GM23248 (cell line): ENCODE data around the gene MEG3. TPM values are rescaled to one million over a fixed set of nuclear protein-coding genes. Genes with fewer than 3 reads are reported as not detected.

ENCODE experiments used
- DNase-seq: peaks from one replicate; pipeline ENCODE4 v3.0.0-alpha.2; 2015
- H2AFZ ChIP-seq: fragments of 200-600 bp; sonication (generic); 2 replicates; pipeline ENCODE4 v1.6.1; 2016; ENCODE audit warnings: antibody characterized with exemption
- H3F3A ChIP-seq: fragments of 200-600 bp; sonication (generic); 2 replicates; pipeline ENCODE4 v1.6.1; 2016; ENCODE audit warnings: mild to moderate bottlenecking, antibody characterized with exemption, mixed run types; ENCODE audit not compliant: insufficient read depth
- H3K27ac ChIP-seq: fragments of 200-600 bp; sonication (generic); 2 replicates; pipeline ENCODE4 v1.5.1; 2016; ENCODE audit warnings: mild to moderate bottlenecking
- H3K27me3 ChIP-seq: fragments of 200-600 bp; sonication (generic); replicated peaks from 2 replicates; pipeline ENCODE4 v1.6.1; 2016; ENCODE audit warnings: mild to moderate bottlenecking; ENCODE audit not compliant: insufficient read depth
- H3K36me3 ChIP-seq: fragments of 200-600 bp; sonication (generic); 2 replicates; pipeline ENCODE4 v1.6.1; 2016; ENCODE audit warnings: low read depth, mild to moderate bottlenecking
- H3K4me1 ChIP-seq: fragments of 200-600 bp; sonication (generic); 2 replicates; pipeline ENCODE4 v1.6.1; 2016; ENCODE audit warnings: mild to moderate bottlenecking; ENCODE audit not compliant: insufficient read depth
- H3K4me2 ChIP-seq: fragments of 200-600 bp; sonication (generic); one replicate; pipeline ENCODE4 v1.6.1; 2016; ENCODE audit warnings: mild to moderate bottlenecking; ENCODE audit not compliant: unreplicated experiment
- H3K4me3 ChIP-seq: fragments of 200-600 bp; sonication (generic); 2 replicates; pipeline ENCODE4 v1.5.1; 2016; ENCODE audit warnings: mild to moderate bottlenecking
- H3K79me2 ChIP-seq: fragments of 200-600 bp; sonication (generic); 2 replicates; pipeline ENCODE4 v1.6.1; 2016; ENCODE audit warnings: mild to moderate bottlenecking; ENCODE audit not compliant: insufficient read depth
- H3K9ac ChIP-seq: fragments of 200-600 bp; sonication (generic); 2 replicates; pipeline ENCODE4 v1.6.1; 2016; ENCODE audit warnings: mild to moderate bottlenecking
- H3K9me2 ChIP-seq: fragments of 200-600 bp; sonication (generic); 2 replicates; pipeline ENCODE4 v1.6.1; 2016; ENCODE audit warnings: mixed run types, mild to moderate bottlenecking, moderate library complexity; ENCODE audit not compliant: insufficient read depth
- H3K9me3 ChIP-seq: fragments of 200-600 bp; sonication (generic); one replicate; pipeline ENCODE4 v1.6.1; 2017; ENCODE audit warnings: low read depth
- H4K20me1 ChIP-seq: fragments of 200-600 bp; sonication (generic); 2 replicates; pipeline ENCODE4 v1.6.0; 2016; ENCODE audit not compliant: insufficient read depth
- EZH2 ChIP-seq: fragments of 200-600 bp; sonication (generic); IDR thresholded peaks from 2 replicates; pipeline ENCODE4 v1.6.1; 2018; ENCODE audit warnings: antibody characterized with exemption, mild to moderate bottlenecking; ENCODE audit not compliant: insufficient read depth, poor library complexity, severe bottlenecking
- EZH2phosphoT487 ChIP-seq: fragments of 200-600 bp; sonication (generic); IDR thresholded peaks from 2 replicates; pipeline ENCODE4 v1.6.1; 2018; ENCODE audit warnings: antibody characterized with exemption, moderate library complexity, mild to moderate bottlenecking, low read depth; ENCODE audit not compliant: insufficient read depth
- WGBS, 2 experiments: methylation state at CpG; one replicate each; pipeline ENCODE4 v1.1.6; 2015 to 2017; ENCODE audit warnings: low lambda C conversion rate in 2 of 2, low coverage in 1 of 2; ENCODE audit errors: missing lambda C conversion rate in 2 of 2; 5-methylcytosine and 5-hydroxymethylcytosine counted together
- in situ Hi-C: fragments of 300-500 bp; cut with MboI; formaldehyde crosslinking; loops from 2 replicates; pipeline ENCODE4 v1.15.0; 2020
- polyA plus RNA-seq: library from polyadenylated mRNA; unstranded; fragments of >200 nt; fragmentation: Nextera tagmentation; extraction: Ambion mirVana; gene quantifications from 2 replicates; pipeline ENCODE4 v1.2.1, GENCODE V29; 2016
- total RNA-seq: library from RNA; depleted of rRNA; stranded (reverse); fragments of >200 nt; shearing (Covaris generic); gene quantifications from 2 replicates; pipeline ENCODE4 v1.2.3, GENCODE V29; 2014

Gene MEG3
- total and polyA plus RNA-seq, 2 experiments from 2014 or later: 101 to 228 TPM

- Histone ChIP-seq H3K27me3 (no peaks in the 10 kb centered on the region), H3K27ac (no peak overlapping the region), H3K4me3 (no peak overlapping the region), H3F3A (no peaks in the 10 kb centered on the region), H3K9ac (no peak overlapping the region), H3K9me2 (no peaks in the 10 kb centered on the region), H3K36me3 (peaks cover 6% of the 10 kb centered on the region; the same call in 1 of the 2 replicates), H4K20me1 (no peaks in the 10 kb centered on the region), H2AFZ (no peak overlapping the region), H3K9me3 (no peaks in the 10 kb centered on the region), H3K4me2 (no peak overlapping the region), H3K4me1 (no peaks in the 10 kb centered on the region), H3K79me2 (peaks cover 79% of the 10 kb centered on the region)
- TF ChIP-seq EZH2: no peak
- no peak for TF ChIP-seq EZH2phosphoT487
- in situ Hi-C loops: no loop called here
- no peak for DNase-seq
- WGBS, 2 experiments: 78 to 90% methylated on average over 7 to 8 of the region's 8 CpGs
Measured at GRCh38 chr14:100879782-100880181, 53.9 kb downstream of the MEG3 start.

- Histone ChIP-seq H3K9ac (no peak overlapping the region), H3K9me2 (no peaks in the 10 kb centered on the region), H3K9me3 (no peaks in the 10 kb centered on the region), H3K4me2 (no peak overlapping the region), H3K4me1 (no peaks in the 10 kb centered on the region), H3K79me2 (peaks cover 78% of the 10 kb centered on the region), H3K36me3 (peaks cover 6% of the 10 kb centered on the region; the same call in 1 of the 2 replicates), H3K4me3 (no peak overlapping the region), H2AFZ (no peak overlapping the region), H3K27ac (no peak overlapping the region), H4K20me1 (no peaks in the 10 kb centered on the region), H3K27me3 (no peaks in the 10 kb centered on the region), H3F3A (no peaks in the 10 kb centered on the region)
- in situ Hi-C loops: no loop called here
- TF ChIP-seq EZH2 (no peak), EZH2phosphoT487 (no peak)
- no peak for DNase-seq
- WGBS, 2 experiments: 81 to 82% methylated on average over 21 to 32 of the region's 34 CpGs
Measured at GRCh38 chr14:100880271-100881101, 54.6 kb downstream of the MEG3 start.

- Histone ChIP-seq H3K27me3 (no peaks in the 10 kb centered on the region), H3K79me2 (peaks cover 72% of the 10 kb centered on the region), H3F3A (no peaks in the 10 kb centered on the region), H4K20me1 (no peaks in the 10 kb centered on the region), H3K4me1 (no peaks in the 10 kb centered on the region), H3K4me3 (no peak overlapping the region), H3K36me3 (peaks cover 6% of the 10 kb centered on the region; the same call in 1 of the 2 replicates), H3K9me2 (no peaks in the 10 kb centered on the region), H3K9me3 (no peaks in the 10 kb centered on the region), H3K9ac (no peak overlapping the region), H3K4me2 (no peak overlapping the region), H3K27ac (no peak overlapping the region), H2AFZ (no peak overlapping the region)
- DNase-seq: no peak
- in situ Hi-C loops: no loop called here
- WGBS, 2 experiments: 89 to 91% methylated on average over 38 of the region's 38 CpGs
- TF ChIP-seq EZH2phosphoT487 (no peak), EZH2 (no peak)
Measured at GRCh38 chr14:100881211-100882025, 55.5 kb downstream of the MEG3 start.

- in situ Hi-C loops: no loop called here
Measured at GRCh38 chr14:100882026-100882967, 56.4 kb downstream of the MEG3 start.

More at GRCh38 chr14:100882026-100882967, 56.4 kb downstream of the MEG3 start:
- no peak overlapping the region for H3K4me2 ChIP-seq
- DNase-seq: no peak
- H3K4me1 ChIP-seq: no peaks in the 10 kb centered on the region
- no peak overlapping the region for H3K4me3 ChIP-seq
- WGBS, 2 experiments: 87 to 89% methylated on average over 49 of the region's 49 CpGs
- H3K27ac ChIP-seq: no peak overlapping the region
- no peak overlapping the region for H3K9ac ChIP-seq
- H3K79me2 ChIP-seq: peaks cover 72% of the 10 kb centered on the region
- no peaks in the 10 kb centered on the region for H3F3A ChIP-seq
- H3K27me3 ChIP-seq: no peaks in the 10 kb centered on the region
- TF ChIP-seq EZH2 (no peak), EZH2phosphoT487 (no peak)
- no peaks in the 10 kb centered on the region for H3K9me2 ChIP-seq
- no peak overlapping the region for H2AFZ ChIP-seq
- no peaks in the 10 kb centered on the region for H4K20me1 ChIP-seq
- peaks cover 6% of the 10 kb centered on the region; the same call in 1 of the 2 replicates for H3K36me3 ChIP-seq
- no peaks in the 10 kb centered on the region for H3K9me3 ChIP-seq
